ENCODE data around the gene RELN.

RELN gene

DNA sequence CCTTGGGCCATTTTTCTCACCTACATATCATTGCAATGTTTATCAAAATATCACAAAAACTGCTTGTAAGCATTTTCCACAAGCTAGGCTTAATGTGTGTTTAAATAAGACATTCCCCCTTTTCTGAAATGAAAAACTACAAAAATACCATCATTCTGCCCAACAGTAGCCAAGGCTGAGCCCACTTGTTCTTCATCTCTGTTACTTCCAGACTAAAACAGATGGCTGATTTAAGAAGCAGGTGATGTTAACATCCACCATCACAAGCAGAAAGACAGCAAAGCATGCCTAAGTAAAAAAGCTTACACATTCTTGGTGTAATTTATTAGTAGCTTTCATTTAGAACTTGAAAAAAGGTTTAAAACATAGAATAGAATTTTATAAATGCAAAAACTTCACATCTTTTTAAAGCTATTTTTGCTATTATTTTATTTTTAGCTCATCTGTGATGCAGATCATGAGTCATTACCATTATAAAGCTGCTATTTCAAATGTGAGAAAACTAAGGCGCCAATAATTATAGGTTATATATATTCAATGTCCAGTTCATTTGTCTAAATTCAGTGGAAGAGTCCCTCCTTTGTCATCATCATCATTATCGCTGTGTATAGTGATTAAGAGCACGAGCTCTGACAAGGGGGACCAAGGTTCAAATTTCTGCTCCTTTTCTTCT, 109.4 kb downstream of the RELN start:
- POLR2A ChIA-PET, result no interaction called here
- H3K36me3 ChIP-seq (ENCODE audit: control insufficient read depth in 2 of 2, insufficient read depth in 1 of 2, low read length in 2 of 2), result no peaks in the 10 kb centered on the region
- no peaks in the 10 kb centered on the region for H3K4me1 ChIP-seq (ENCODE audit: control insufficient read depth, insufficient read depth, low read length)
- H3K9me3 ChIP-seq (ENCODE audit: control insufficient read depth, insufficient read depth, low read depth, low read length), result no peaks in the 10 kb centered on the region
- CTCF ChIA-PET, result interaction anchor here (2.6 kb wide), 1 partner anchor 14 kb away, joined by 8 read pairs; no protein-coding TSS in a partner anchor
- no peak overlapping the region for H3K4me3 ChIP-seq (ENCODE audit: low read depth, low read length)
- no peak for TF ChIP-seq ZSCAN18 (tag by site-specific recombination; IDR thresholded peaks at IDR 0.05)
- no peak for TF ChIP-seq ZNF169 (tag by site-specific recombination; IDR thresholded peaks at IDR 0.05)
- no peak for TF ChIP-seq ZNF518A (tag by site-specific recombination; conservative IDR thresholded peaks at IDR 0.05; ENCODE audit: low read depth)
- no peak for TF ChIP-seq ZIC2 (tag by site-specific recombination; IDR thresholded peaks at IDR 0.05)
- TF ChIP-seq, protein P1, sequence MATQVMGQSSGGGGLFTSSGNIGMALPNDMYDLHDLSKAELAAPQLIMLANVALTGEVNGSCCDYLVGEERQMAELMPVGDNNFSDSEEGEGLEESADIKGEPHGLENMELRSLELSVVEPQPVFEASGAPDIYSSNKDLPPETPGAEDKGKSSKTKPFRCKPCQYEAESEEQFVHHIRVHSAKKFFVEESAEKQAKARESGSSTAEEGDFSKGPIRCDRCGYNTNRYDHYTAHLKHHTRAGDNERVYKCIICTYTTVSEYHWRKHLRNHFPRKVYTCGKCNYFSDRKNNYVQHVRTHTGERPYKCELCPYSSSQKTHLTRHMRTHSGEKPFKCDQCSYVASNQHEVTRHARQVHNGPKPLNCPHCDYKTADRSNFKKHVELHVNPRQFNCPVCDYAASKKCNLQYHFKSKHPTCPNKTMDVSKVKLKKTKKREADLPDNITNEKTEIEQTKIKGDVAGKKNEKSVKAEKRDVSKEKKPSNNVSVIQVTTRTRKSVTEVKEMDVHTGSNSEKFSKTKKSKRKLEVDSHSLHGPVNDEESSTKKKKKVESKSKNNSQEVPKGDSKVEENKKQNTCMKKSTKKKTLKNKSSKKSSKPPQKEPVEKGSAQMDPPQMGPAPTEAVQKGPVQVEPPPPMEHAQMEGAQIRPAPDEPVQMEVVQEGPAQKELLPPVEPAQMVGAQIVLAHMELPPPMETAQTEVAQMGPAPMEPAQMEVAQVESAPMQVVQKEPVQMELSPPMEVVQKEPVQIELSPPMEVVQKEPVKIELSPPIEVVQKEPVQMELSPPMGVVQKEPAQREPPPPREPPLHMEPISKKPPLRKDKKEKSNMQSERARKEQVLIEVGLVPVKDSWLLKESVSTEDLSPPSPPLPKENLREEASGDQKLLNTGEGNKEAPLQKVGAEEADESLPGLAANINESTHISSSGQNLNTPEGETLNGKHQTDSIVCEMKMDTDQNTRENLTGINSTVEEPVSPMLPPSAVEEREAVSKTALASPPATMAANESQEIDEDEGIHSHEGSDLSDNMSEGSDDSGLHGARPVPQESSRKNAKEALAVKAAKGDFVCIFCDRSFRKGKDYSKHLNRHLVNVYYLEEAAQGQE (tag by site-specific recombination; IDR thresholded peaks at IDR 0.05), result no peak
- TF ChIP-seq ZNF571 (tag by site-specific recombination; IDR thresholded peaks at IDR 0.05), result no peak
- TF ChIP-seq ZNF184 (tag by site-specific recombination; IDR thresholded peaks at IDR 0.05), result no peak
- no peak for TF ChIP-seq WT1 (tag by site-specific recombination; IDR thresholded peaks at IDR 0.05)
- TF ChIP-seq ZNF624 (tag by site-specific recombination; IDR thresholded peaks at IDR 0.05), result no peak
- no peak for TF ChIP-seq GLI2 (tag by site-specific recombination; IDR thresholded peaks at IDR 0.05; ENCODE audit: borderline replicate concordance, low read depth)
- H3K27ac ChIP-seq (ENCODE audit: extremely low read depth, low read depth, low read length), result no peak overlapping the region

- H3K27ac ChIP-seq (ENCODE audit: extremely low read depth, low read depth, low read length), result no peak overlapping the region
- no peaks in the 10 kb centered on the region for H3K36me3 ChIP-seq (ENCODE audit: control insufficient read depth in 2 of 2, insufficient read depth in 1 of 2, low read length in 2 of 2)
- ChIA-PET POLR2A (no interaction called here), CTCF (interaction anchor here (2.6 kb wide), 1 partner anchor 13 kb away, joined by 8 read pairs; no protein-coding TSS in a partner anchor)
- H3K4me3 ChIP-seq (ENCODE audit: low read depth, low read length), result no peak overlapping the region
- no peaks in the 10 kb centered on the region for H3K4me1 ChIP-seq (ENCODE audit: control insufficient read depth, insufficient read depth, low read length)
- H3K9me3 ChIP-seq (ENCODE audit: control insufficient read depth, insufficient read depth, low read depth, low read length), result no peaks in the 10 kb centered on the region
- TF ChIP-seq ZNF629 (tag by site-specific recombination; IDR thresholded peaks at IDR 0.05), result no peak
- TF ChIP-seq ZBTB8A (tag by site-specific recombination; IDR thresholded peaks at IDR 0.05), result no peak
- no peak for TF ChIP-seq ZNF112 (tag by site-specific recombination; IDR thresholded peaks at IDR 0.05)
- TF ChIP-seq ZNF157 (tag by site-specific recombination; IDR thresholded peaks at IDR 0.05), result no peak
- no peak for TF ChIP-seq ZSCAN30 (tag by site-specific recombination; IDR thresholded peaks at IDR 0.05)
- no peak for TF ChIP-seq IKZF3 (tag by site-specific recombination; IDR thresholded peaks at IDR 0.05)
- no peak for TF ChIP-seq PATZ1 (tag by site-specific recombination; IDR thresholded peaks at IDR 0.05)
- TF ChIP-seq SP2 (tag by site-specific recombination; IDR thresholded peaks at IDR 0.05), result no peak
These were observed 110.0 kb downstream of the RELN start for GRCh38 chr7:103879411-103879810.

Data from HEK293 (cell line).